ENCODE data around the gene SLC4A5. TPM values are rescaled to one million over a fixed set of nuclear protein-coding genes. Genes with fewer than 3 reads are reported as not detected.

Gene SLC4A5
- polyA plus RNA-seq, 1 of the 3 experiments (the other 2 are of a cell fraction): 0.25 TPM

DNA sequence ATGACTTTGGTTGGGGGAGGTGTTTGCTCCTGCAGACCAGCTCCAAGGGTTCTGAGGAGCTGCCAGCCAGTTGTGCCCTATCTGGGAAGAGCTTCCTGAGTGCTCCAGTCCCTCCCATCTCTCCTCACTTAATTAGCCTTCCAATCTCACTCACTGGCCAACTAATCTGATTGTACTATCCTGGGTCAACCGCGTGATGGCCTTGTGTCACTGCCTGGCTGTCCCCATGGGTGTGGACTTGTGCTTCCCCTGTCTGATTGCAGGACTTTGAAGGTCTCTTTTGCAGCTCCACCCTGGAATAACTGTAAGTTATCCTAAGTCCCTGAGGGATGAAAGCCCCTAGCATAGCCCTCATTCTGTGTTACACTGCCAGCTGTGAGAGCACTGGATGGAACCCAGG is 65.0 kb downstream of the SLC4A5 start:
- no peaks in the 10 kb centered on the region for H3K9me3 ChIP-seq
- no peak overlapping the region for H2AFZ ChIP-seq (ENCODE audit: low read depth)
- TF ChIP-seq ELF1 (IDR thresholded peaks at IDR 0.05) (no peak), RAD21 (IDR thresholded peaks at IDR 0.05; ENCODE audit: low read length) (peak; percentile 53), FOXM1 (IDR thresholded peaks at IDR 0.05; ENCODE audit: low read depth) (no peak), GATA2 (CRISPR knock-in tag; IDR thresholded peaks at IDR 0.05) (peak; percentile 43; the same call in 1 of the 2 replicates)
- H3K9me2 ChIP-seq: no peaks in the 10 kb centered on the region
- no peak overlapping the region for H3K27ac ChIP-seq (ENCODE audit: low read depth in 2 of 2, low read length in 1 of 2)
- no peaks in the 10 kb centered on the region for H3K27me3 ChIP-seq (ENCODE audit: insufficient read depth)
- no peaks in the 10 kb centered on the region for H3K36me3 ChIP-seq (replicated peaks in 1 of 2; ENCODE audit: control insufficient read depth in 1 of 2, insufficient read depth in 2 of 2, low read length in 1 of 2)
- no peak overlapping the region for H3K4me3 ChIP-seq (ENCODE audit: low read depth in 2 of 2, low read length in 1 of 2)
- CTCF ChIA-PET: interaction anchor here (0.9 to 2.2 kb wide), 6 partner anchors 10 to 114 kb away, joined by 4 to 16 read pairs (median 5); no protein-coding TSS in a partner anchor
- DNase-seq: peak; percentile 71
- no peak overlapping the region for H3K9ac ChIP-seq
- H3K4me2 ChIP-seq: no peak overlapping the region
- no peaks in the 10 kb centered on the region for H3F3A ChIP-seq (replicated peaks; ENCODE audit: insufficient read depth)
- POLR2A ChIA-PET: no interaction called here
- H3K4me1 ChIP-seq (ENCODE audit: control insufficient read depth in 1 of 2, insufficient read depth in 2 of 2, low read depth in 1 of 2, low read length in 1 of 2): peaks cover 0 to 13% of the 10 kb centered on the region in 2 experiments; a peak in 2 of 4 replicates
- WGBS (ENCODE audit: low lambda C conversion rate): 50% methylated on average over 2 of the region's 2 CpGs
- H3K79me2 ChIP-seq (ENCODE audit: insufficient read depth): no peaks in the 10 kb centered on the region
- H4K20me1 ChIP-seq (ENCODE audit: insufficient read depth): no peaks in the 10 kb centered on the region

DNA sequence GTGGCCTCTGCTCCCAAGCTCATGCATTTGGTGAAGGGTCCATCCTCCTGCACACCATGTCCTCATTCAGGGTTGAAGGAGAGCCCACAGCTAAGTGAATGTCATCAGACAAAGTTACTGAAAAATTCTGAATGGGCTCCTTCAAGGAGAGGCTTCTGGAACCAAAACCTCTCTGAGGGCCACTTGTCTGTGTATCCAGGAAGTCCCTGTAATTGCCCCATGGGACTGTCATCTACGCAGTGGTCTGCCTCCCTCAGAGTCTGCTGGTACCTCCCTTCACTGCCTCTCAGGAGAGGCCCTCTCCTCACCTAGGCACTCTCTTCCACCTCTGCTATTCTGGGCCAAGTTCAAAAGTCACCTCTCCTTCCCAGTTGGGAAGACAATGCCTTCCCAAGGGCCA is 68.0 kb downstream of the SLC4A5 start:
- H4K20me1 ChIP-seq (ENCODE audit: insufficient read depth): no peaks in the 10 kb centered on the region
- H3K4me2 ChIP-seq: no peak overlapping the region
- ChIA-PET POLR2A (no interaction called here), CTCF (interaction anchor here (1.5 to 7.2 kb wide), 3 partner anchors 12 to 60 kb away, joined by 3 to 39 read pairs (median 19); no protein-coding TSS in a partner anchor)
- no peaks in the 10 kb centered on the region for H3K9me3 ChIP-seq
- H3F3A ChIP-seq (replicated peaks; ENCODE audit: insufficient read depth): no peaks in the 10 kb centered on the region
- H3K27me3 ChIP-seq (ENCODE audit: insufficient read depth): no peaks in the 10 kb centered on the region
- no peak overlapping the region for H3K27ac ChIP-seq (ENCODE audit: low read depth in 2 of 2, low read length in 1 of 2)
- no peaks in the 10 kb centered on the region for H3K9me2 ChIP-seq
- peaks cover 0 to 6% of the 10 kb centered on the region in 2 experiments; a peak in 2 of 4 replicates for H3K4me1 ChIP-seq (ENCODE audit: control insufficient read depth in 1 of 2, insufficient read depth in 2 of 2, low read depth in 1 of 2, low read length in 1 of 2)
- no peak for DNase-seq
- no peak overlapping the region for H3K4me3 ChIP-seq (ENCODE audit: low read depth in 2 of 2, low read length in 1 of 2)
- 100% methylated on average over 1 of the region's 1 CpG for WGBS (ENCODE audit: low lambda C conversion rate)
- H3K9ac ChIP-seq: no peak overlapping the region
- H3K36me3 ChIP-seq (replicated peaks in 1 of 2; ENCODE audit: control insufficient read depth in 1 of 2, insufficient read depth in 2 of 2, low read length in 1 of 2): no peaks in the 10 kb centered on the region
- TF ChIP-seq CHD2 (IDR thresholded peaks at IDR 0.05; ENCODE audit: low read length, partially characterized antibody): no peak
- no peak for TF ChIP-seq GABPA (IDR thresholded peaks at IDR 0.05; ENCODE audit: low read depth)
- TF ChIP-seq, protein P1, sequence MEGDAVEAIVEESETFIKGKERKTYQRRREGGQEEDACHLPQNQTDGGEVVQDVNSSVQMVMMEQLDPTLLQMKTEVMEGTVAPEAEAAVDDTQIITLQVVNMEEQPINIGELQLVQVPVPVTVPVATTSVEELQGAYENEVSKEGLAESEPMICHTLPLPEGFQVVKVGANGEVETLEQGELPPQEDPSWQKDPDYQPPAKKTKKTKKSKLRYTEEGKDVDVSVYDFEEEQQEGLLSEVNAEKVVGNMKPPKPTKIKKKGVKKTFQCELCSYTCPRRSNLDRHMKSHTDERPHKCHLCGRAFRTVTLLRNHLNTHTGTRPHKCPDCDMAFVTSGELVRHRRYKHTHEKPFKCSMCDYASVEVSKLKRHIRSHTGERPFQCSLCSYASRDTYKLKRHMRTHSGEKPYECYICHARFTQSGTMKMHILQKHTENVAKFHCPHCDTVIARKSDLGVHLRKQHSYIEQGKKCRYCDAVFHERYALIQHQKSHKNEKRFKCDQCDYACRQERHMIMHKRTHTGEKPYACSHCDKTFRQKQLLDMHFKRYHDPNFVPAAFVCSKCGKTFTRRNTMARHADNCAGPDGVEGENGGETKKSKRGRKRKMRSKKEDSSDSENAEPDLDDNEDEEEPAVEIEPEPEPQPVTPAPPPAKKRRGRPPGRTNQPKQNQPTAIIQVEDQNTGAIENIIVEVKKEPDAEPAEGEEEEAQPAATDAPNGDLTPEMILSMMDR (IDR thresholded peaks at IDR 0.05): no peak
- no peak for TF ChIP-seq EP300 (IDR thresholded peaks at IDR 0.05; ENCODE audit: borderline replicate concordance in 1 of 2, low read depth in 1 of 2, low read length in 1 of 2)
- no peak for TF ChIP-seq JUND (IDR thresholded peaks at IDR 0.05)
- TF ChIP-seq ELF1 (IDR thresholded peaks at IDR 0.05): no peak
- TF ChIP-seq, protein P2, sequence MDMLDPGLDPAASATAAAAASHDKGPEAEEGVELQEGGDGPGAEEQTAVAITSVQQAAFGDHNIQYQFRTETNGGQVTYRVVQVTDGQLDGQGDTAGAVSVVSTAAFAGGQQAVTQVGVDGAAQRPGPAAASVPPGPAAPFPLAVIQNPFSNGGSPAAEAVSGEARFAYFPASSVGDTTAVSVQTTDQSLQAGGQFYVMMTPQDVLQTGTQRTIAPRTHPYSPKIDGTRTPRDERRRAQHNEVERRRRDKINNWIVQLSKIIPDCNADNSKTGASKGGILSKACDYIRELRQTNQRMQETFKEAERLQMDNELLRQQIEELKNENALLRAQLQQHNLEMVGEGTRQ (IDR thresholded peaks at IDR 0.05; ENCODE audit: borderline replicate concordance, low read depth, low read length): no peak
- no peak for TF ChIP-seq FOXM1 (IDR thresholded peaks at IDR 0.05; ENCODE audit: low read depth)
- TF ChIP-seq RXRA (IDR thresholded peaks at IDR 0.05; ENCODE audit: borderline replicate concordance, low read depth): no peak
- H3K79me2 ChIP-seq (ENCODE audit: insufficient read depth): no peaks in the 10 kb centered on the region
- no peak overlapping the region for H2AFZ ChIP-seq (ENCODE audit: low read depth)
